ENCODE data around the gene IRS1.
A peak's percentile ranks its signal among the peaks of the same experiment; 100 is the strongest.

IRS1 gene

DNA sequence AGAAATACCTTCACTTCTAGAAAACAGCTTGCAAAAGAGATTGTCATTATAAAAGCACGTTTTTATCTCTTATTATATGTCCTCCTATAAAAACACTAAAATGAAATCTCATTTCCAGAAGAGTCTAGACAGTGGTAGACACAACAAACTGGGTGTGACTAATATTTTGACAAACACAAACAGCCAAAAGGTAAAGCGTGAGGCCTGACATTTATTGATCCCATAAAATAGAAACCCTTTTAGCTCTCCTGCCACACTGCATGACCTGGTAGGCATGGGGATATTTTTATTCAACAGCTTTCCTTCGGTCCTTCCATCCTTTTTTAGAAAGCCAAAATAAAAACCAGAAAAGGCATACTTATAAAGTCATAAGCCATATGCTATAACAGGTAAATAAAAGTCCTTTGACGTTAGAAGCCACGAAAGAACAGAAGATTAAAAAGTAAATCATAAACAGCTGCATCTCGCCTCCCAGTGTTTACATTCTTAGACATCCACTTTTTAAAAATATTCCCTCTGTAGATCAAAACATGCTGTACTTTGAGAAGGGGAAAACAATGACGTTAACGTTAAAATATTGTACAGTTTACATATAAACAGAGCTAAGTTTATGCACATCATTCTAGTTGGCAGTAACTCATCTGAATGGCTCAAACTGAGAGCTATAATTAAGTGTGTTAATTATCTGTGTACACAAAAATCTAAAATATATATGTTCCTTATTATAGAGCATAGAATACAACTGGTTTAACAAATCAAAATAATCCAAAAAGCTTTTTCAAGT lies 44.6 kb downstream of the IRS1 start:
- DNase-seq, result peak; percentile 23

DNA sequence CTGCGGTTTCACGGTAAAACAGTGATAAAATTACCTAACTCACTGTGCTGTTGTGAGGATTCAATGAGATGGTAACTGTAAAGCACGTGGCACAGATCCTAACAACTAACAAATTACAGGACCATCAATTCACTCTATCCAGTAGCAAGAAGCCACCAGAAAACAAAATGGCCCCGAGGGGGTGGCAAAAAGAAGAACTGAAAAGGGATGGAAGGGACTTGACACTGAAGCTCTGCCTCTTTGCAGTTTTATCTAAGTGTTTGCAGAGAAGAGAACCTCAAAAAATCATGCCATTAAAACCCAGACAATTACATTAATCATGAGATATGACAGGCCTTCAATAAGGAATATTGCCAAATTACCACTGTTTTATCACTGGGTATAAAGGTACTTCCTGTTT lies 46.7 kb downstream of the IRS1 start:
- DNase-seq, result no peak

DNA sequence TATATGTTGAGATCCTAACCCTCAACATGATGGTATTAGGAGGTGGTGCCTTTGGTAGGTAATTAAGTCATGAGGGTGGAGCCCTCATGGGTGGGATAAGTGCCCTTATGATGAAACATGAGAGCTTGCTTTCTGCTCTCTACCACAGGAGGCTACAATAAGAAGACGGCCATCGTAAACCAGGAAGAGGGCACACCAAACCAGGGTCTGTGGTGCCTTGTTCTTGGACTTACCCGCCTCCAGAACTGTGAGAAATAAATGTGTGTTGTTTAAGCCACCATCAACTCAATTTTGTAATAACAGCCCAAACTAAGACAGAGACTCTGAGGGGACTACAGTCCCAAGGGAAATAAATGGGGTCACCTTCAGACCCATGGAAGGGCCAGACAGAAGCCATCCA lies 52.3 kb downstream of the IRS1 start:
- no peak for DNase-seq

DNA sequence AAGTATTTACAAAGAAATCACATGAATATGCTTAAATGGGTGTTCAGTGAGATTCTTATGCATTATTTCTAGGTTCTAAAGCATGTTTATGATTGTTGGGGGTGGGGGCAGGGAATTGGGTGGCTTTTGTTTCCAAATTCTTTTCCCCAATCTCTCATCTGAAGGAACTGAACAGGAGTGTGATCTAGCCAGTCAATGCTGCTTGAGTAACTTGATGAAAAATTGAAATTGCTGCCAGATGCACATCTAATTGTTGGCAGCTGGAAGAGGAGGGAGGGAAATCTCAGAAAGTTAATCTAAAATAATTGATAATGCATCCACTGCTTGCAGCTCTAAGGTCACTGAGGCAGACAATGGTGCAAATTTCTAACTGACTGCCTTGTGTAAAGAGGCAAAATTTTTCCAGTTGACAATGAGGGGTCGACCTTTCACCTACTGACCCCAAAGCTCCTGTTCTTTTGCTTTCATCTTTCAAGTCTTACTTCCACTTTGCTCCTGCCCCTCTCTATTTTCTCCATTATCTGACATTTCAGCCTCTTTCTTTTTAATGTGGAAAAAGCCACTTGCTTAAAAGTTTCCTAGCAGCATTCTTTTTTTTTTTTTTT lies 53.3 kb downstream of the IRS1 start:
- no peak for DNase-seq

DNA sequence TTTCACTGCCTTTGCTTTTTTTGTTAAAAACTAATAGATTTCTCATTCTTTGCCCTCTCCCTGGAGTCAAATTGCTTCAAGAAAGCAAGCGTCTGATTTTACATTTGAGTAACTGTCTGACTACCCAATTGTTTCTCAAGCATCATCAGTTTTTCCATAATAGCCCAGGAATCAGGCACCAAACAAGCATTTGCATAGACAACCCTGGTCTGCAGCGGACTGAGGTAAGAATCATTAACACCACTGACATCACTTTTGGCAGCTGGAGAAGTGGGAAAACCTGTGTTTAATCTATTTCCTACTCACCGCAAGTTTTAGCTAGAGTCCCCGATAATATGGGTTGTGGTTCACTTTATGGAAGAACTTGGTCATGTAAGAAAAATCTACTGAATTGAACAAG lies 55.7 kb downstream of the IRS1 start:
- peak; percentile 49 for DNase-seq

DNA sequence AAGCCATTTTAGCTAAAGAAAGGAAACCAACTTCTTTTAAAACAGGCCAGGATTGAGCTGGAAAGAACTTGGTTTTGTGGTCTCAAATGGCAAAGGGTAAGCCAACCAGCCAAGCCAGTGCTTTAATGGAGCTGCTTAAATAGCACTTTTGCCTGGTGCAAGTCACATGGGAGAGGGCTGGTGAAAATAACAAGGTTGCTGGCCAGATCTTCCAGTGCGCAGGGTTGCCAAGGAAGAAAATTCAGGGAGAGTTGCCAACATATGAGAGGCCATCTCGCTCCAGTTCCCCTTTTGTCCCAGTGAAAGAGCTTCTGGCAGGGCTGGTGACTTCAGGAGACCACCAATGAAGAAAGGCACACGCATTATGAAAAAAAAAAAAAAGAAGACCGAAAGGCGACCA lies 57.3 kb downstream of the IRS1 start:
- DNase-seq, result no peak

DNA sequence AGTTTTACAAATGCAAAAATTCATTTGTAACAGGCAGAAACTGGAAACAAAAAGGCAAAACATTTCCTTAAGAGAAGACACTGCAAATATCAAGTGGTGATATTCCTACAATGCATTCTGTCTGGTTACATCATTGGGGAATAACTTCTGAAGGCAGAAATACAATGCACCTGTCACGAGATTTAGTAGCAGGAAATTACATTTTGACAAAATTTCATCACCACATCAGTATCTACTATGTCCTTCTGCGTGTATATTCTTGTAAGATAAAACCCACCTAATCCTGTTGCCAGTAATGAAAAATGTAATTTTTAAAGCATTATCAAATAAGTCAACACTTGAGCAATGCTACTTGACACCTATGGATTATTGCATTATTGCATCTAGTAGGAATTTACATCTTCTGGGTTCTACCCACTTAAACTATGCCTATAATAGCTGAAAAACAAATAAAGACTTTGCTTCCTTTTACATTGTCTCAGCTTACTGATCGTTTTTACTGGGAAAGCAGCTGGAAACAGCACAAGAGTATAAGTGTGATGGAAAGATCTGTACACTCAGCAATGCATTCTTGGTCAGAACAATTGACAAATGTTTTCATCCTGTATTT lies 59.5 kb downstream of the IRS1 start:
- no peak for DNase-seq

DNA sequence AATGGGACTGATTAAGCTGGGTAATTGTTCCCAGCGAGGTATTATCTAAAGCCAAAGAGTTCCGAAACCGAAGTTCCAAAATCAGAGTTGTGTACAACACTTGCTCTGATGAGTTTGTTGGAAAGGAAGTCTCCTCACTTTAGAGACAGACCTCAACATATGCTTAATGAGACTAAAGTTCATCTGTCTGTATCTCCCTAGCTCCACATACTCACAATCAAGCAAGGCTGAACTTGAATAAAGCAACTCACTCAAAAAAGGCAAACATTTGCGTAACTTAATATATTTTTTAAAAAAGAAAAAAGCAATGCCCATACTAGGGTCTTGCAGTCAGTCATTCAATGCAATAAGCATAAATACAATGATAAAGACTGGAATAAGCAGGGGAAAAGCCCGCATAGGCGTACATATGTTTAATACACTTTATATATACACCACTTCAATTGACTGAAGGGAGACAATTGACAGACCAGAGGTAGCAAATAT lies 60.0 kb downstream of the IRS1 start:
- no peak for DNase-seq

DNA sequence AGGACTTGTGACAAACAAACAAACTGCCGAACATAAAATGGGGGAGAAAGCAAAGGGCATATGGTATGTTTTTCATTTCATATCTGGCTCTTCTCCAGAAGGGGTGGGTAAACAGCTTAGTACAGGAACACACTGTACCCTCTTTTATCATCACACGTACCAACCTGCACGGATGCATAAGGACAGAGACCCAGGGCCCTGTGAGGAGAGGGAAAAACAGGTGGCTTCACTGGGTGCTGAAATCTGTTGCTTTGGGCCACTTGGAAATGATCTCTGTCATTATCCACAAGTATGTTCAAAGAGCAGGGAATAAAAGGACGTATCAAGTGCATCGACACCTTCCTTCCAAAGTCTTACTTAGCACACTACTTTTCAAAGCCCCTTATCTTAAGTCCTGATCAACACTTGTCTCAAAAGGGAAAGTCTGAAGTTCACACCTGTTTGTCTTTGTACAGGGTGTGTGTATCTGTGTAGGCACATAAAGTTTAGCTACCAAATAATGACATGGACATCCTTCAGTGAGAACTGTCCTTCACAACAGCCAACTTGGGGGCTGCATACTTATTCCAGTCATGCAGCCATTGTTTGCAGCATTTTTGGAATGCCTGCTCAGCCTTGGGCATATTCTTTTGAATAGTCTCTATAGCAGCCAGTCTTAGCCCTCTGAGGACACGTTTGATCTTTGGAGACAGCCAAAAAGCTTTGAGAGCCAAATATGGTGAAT lies 60.6 kb downstream of the IRS1 start:
- DNase-seq, result no peak

DNA sequence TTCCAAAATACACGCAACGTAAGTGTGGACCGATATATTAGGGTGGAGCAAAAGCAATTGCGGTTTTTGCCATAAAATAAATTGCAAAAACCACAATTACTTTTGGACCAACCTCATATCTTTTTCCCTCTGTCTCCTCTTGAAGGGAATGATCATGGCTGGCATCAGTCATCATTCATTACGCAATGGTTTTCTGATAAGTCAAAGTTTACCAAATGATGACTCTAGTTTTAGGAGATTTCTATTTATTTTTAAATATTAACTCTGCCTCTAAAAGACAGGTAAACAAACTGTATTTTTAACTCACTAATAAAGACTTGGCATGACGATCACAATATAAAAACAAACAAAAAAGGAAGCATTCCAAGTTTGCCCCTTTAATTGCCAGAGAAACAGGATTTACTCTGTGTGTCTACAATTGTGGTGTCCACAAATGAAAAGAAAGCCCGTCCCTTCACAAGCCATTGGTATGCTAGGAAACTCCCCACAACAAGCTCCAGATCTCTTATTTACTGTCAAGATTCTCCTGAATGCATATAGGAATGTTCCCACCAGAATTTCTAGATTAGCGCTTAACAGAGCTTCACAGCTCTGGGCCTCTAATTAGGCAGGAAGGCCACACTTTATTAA lies 61.3 kb downstream of the IRS1 start:
- no peak for DNase-seq

DNA sequence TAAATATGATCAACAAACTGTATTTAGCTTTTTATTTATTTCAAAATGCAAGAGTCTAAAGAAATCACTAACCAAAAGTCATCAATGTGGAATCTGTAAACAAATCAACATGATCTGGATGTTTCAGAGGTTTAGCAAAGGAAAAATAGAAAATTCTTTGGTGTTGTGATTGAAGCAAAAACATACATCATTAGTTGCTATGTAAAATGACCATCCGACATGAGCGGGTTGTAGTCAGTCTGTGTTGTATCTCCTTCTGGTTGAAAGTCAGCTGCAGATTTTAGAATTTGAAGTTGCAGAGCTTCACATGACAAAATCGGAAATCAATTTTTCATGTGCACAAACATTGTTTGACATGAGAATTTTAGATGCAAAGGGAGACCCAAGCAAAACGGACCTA lies 63.2 kb downstream of the IRS1 start:
- no peak for DNase-seq

DNA sequence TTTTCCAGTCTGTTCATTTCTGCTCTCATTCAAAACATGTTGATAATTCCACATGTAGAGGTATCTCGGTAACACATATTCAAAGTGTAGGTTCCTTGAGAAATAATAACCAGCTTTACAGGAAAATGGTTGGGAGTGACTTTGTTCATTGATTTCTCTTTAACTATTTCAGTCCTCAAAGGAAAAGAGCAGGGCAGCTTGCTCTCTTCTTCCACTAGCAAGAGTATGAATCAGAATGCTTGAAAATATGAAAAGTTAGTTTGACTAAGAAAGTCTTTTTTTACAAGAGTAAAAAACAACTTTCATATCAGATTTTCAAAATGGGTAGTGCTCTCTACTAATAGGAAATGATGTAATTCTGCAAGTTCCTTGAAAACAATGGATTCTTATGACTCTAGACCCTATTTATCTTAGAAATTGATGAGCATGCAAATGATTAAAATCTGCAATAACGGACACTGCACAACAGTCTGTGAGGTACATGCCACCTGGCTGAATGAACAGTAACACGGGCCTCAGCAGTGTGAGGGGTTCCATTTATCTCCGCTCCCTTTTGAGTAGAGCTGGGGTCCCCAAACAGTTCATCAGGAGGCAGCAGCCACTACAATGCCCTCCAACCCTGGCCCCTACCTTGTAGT lies 65.6 kb downstream of the IRS1 start:
- DNase-seq, result no peak

DNA sequence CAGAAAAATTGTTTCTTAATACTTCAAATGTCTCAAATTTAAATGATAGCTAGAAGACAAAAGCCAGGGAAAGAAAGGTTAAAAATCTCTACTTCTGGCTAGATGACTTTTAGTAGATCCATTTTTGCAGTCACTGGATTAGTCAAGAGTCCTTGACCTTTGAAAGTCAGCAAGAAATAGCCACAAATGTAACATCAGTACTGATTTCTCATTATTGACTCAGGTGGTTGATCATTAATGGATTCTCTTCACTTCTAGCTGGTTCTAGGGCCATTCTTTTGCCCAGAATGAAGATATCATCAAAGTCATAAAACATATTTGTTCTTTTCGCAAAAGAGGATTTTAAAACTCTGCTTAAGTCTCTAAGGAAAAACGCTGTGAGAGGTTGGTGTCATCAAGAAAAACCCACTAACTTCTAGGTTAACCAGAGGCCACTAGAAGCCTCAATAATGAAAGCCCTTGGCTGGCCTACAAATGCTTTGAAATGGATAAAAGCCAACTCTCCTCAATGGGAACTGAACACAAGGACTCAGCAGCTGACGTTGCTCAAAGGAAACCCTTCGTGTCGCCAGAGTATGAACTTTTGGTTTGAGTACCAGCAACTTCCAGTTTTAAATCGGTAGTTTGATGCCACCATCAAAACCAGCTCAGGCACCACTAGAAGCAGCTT lies 66.3 kb downstream of the IRS1 start:
- DNase-seq, result no peak

DNA sequence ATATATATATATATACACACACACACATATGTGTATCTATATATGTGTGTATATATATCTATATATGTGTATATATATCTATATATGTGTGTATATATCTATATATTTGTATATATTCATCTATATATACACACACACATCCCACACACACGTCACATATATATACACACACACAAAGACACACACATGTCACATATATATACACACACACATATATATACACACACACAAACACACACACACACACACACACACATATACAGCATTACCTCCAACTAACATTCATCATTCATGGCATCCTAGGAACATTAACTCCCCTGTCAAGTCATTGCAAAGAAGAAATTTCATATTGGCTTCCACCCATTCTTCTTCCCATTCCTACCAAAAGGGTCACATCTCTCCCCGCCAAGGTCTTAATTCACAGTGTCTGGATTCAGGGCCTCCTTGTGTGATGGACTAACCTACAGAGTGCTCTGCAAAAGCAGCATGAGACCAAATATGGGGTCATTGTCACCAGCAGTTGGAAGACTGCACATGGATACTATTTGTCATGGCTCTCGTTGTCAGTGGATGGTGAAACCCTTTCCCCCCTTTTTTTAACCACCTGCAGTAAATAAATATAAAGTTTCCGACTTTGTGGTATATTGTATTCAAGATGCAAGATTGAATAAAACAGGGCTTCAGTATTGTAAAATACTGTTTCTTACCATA lies 67.0 kb downstream of the IRS1 start:
- DNase-seq, result no peak

DNA sequence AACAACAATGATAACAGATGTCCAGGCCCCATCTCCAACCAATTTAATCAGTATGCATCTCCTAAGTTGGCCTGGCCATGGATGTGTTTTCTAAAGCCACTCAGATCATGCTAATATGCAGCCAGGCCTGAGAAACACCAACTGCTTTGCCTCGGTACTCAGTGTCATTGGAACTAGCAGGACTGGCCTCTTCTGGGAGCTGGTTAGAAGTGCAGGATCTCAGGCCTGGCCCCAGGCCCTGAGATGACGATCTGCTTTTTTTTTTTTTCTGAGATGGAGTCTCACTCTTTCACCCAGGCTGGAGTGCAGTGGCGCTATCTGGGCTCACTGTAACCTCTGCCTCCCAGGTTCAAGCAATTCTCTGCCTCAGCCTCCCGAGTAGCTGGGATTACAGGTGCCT lies 69.1 kb downstream of the IRS1 start:
- no peak for DNase-seq

DNA sequence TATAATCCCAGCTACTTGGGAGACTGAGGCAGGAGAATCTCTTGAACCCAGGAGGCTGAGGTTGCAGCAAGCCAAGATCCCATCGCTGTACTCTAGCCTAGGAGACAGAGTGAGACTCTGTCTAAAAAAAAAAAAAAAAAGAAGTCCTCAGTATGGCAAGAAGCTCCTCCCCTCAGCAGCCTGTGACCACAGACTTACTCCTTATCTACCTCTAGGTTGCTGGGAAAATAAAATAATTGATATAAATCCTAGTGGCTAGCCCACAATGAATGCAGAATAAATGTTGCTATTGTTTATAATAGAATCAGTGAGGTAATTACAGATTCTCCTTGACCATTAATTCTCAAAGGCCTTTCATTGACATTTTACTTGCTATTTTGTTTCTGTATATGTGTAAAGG lies 70.6 kb downstream of the IRS1 start:
- no peak for DNase-seq

DNA sequence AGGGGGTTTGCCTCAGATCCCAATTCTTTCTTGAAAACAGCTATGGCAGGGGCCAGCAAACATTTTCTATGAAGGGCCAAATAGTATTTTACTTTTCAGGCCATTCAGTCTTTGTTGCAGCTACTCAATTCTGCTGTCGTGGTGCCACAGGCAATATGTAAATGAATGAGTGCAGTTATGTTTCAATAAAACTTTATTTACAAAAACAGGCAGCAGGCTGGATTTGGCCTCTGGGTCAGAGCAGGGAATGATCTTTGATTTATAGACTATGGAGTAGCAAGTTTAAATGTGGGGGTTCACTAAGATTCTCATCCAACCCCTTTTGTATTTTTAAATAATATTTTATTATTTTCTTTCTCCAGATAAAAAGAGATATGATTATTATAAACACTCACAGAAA lies 72.4 kb downstream of the IRS1 start:
- DNase-seq, result no peak

DNA sequence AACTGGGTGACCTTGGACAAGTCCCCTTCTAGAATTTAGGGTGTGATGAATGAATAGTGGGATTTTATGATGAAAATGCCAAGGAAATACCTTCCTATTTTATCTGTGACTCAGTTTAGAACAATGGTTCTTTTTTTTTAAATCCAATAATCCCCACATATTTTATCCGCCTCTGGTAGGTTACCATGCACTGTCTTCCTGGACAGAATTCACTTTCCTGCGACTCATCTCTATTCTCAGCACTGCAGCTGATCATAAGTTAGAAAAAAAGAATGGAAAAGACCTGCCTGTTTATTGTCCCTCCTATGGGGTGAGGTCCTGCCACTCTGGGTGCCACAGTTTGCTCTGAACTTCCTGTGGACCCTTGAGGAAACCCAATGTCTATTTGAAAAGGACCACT lies 73.1 kb downstream of the IRS1 start:
- peak; percentile 59 for DNase-seq

DNA sequence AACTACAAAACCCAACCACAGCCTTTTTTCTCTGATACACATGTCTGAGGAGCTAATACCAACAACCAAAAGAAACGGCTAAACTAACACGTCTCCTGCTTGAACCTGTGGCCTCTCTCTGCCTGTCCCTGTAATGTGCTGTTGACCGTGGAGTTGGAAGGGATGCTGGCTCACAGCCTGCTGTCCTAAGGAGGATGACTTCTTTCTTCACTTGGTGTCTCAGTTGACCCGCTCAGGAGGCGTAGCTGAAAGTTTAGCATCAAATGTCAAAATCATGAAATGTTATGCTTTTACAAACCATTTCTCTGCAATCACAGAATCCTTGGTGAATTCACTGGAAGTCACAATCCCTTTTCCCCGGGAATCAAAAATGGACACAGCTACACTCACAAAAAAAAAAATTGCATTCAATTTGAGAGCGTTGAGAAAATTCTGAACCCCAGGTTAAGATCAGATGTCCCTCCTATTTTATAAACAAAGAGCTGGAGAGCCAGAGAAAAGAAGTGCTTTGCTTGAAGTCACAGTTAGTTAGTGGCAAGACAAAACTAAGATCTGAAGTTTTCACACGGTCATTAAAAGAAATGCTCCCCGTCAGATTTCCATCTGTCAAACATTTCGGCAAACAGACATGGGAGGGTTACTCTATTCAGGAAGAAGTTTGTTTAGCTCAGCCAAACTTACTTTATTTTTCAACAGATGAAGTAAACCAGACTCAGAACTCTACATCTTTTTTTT lies 74.3 kb downstream of the IRS1 start:
- no peak for DNase-seq

DNA sequence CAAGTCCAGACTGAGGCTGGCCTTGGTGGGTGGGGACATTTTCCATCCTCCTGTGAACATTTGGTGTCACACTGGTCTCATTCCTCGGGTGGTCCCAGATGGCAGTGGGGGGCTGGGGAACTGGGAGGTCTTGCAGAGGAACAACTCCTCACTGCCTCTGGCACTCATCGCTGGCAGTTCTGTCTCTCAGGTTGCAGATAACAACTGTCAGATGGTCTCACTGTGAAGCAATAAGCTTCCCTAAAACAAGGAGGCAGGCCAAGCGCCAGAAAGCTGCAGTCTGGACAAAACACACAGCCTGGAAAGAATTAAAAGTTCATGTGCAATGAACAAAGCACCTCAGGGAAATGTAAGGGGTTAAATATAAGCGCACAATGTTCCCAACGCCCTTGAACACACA lies 78.1 kb downstream of the IRS1 start:
- peak; percentile 30 for DNase-seq

DNA sequence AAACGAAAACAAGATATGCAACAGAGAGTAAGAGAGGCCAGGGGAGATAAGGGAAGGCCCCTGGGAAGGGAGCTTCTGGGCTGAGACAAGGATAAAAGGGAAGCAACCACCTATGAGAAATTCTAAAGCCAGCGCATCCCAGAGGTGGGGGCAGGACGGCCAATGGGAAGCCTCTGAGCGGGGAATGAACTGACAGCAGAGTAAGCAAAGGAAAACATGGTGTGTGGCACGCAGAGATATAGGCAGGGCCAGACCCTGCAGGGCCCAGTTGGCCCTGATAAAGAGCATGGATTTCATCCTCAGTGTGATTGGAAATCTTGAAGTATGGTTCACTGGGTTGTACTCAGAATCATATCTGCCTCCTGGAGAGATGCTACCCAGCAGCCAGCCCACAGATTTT lies 78.7 kb downstream of the IRS1 start:
- no peak for DNase-seq

Data from fibroblast of skin of right biceps (primary cell).